Measurements from ENCODE around the gene STRIP2. TPM values are rescaled to one million over a fixed set of nuclear protein-coding genes. Genes with fewer than 3 reads are reported as not detected.

The STRIP2 gene, protein sequence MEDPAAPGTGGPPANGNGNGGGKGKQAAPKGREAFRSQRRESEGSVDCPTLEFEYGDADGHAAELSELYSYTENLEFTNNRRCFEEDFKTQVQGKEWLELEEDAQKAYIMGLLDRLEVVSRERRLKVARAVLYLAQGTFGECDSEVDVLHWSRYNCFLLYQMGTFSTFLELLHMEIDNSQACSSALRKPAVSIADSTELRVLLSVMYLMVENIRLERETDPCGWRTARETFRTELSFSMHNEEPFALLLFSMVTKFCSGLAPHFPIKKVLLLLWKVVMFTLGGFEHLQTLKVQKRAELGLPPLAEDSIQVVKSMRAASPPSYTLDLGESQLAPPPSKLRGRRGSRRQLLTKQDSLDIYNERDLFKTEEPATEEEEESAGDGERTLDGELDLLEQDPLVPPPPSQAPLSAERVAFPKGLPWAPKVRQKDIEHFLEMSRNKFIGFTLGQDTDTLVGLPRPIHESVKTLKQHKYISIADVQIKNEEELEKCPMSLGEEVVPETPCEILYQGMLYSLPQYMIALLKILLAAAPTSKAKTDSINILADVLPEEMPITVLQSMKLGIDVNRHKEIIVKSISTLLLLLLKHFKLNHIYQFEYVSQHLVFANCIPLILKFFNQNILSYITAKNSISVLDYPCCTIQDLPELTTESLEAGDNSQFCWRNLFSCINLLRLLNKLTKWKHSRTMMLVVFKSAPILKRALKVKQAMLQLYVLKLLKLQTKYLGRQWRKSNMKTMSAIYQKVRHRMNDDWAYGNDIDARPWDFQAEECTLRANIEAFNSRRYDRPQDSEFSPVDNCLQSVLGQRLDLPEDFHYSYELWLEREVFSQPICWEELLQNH
- under 1 TPM; 0.11 to 0.20 (median 0.16) TPM for polyA plus RNA-seq

GRCh38 chr7:129433847-129434674 lies at the start of gene STRIP2:
Gene STRIP2, plus strand, starts transcription at chr7:129434432. Its CDS starts 41 bp downstream, at chr7:129434473.
- H3K27ac ChIP-seq (ENCODE audit: low read depth, low read length): no peak within 1 kb of the TSS
- 0 to 1% (median 0%) methylated on average over 72 to 75 of the region's 75 CpGs for WGBS, 3 donors

DNA sequence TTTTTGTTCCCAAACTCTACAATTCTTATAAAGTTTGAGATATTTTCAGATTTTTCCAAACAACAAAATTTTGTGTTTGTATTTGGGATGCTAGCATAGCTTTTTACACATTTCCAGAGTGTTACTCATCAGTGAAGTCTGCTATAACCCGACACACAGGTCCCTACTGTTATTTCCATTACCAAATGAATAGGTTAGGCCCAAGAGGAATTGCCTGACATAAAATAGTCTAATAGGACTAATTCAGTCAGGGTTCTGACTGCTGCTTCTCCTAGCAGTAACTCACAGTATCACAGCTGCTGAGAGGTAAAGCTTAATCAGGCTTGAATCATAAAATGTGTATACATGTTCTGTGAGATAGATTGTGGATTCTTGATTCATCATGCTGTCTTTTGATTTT lies 49.1 kb upstream of the STRIP2 start:
- 91 to 97% (median 96%) methylated on average over 1 of the region's 1 CpG for WGBS, 3 donors
- no peak overlapping the region for H3K27ac ChIP-seq (ENCODE audit: low read depth, low read length)

DNA sequence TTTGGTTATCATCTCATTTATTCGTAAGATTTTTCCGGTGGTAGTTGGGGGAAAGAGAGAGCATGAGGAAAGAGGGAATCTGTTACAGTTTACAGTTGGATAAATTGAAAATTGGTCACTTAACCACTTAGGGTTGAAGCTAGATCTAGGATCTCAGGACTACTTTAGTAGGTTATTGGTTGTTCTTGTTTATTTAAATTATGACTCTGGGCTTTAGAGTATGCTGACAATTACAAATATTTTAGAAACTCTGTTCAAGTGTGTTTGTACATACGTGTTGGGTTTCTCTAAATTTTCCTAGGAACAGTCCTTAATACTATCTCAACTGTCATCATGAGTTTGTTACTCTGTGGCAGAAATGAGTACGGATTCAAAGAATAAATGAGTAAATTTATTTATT lies 48.6 kb upstream of the STRIP2 start:
- WGBS, 3 donors: 95 to 98% (median 96%) methylated on average over 4 of the region's 4 CpGs
- no peak overlapping the region for H3K27ac ChIP-seq (ENCODE audit: low read depth, low read length)

GRCh38 chr7:129386506-129386905 lies 47.7 kb upstream of the STRIP2 start:
- H3K27ac ChIP-seq (ENCODE audit: low read depth, low read length): no peak overlapping the region

GRCh38 chr7:129387537-129387936 lies 46.7 kb upstream of the STRIP2 start:
- H3K27ac ChIP-seq (ENCODE audit: low read depth, low read length): no peak overlapping the region
- WGBS, 3 donors: 70 to 92% (median 90%) methylated on average over 2 of the region's 2 CpGs

DNA sequence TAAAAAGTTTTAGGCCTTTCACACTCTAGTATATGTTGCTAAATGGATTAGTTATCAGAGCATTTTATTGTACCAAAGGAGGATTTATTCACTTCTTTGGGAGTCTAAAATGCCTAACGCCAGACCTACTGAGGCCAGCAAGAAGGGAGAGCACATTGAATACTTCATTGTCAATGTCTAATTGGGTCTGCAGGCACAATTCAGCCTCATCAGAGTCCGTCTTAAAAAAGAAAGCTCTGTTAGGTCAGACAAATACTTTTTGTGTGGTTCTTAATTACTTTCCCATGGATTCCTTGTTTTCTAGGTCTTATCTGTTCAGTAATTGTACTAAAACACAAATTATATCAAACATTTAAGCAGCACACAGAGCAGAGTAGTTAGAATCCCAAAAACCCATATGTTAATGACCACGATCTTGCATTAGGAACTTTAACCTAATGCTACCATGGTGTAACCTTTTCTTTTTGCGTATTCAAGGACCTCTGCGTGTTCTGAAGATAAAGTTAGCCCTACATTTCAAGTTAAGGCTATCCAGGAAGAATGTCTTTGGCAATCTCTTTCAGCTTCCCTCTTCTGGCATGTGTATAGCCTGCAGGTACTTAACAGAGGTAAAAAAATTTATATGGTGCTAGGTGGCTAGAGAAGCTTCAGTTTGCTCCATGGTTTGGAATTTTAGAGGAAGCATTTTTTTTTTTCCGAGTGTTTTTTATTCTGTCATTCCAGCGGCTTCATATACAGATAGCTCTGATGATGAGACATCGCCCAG lies 45.7 kb upstream of the STRIP2 start:
- no peak overlapping the region for H3K27ac ChIP-seq (ENCODE audit: low read depth, low read length)
- 89 to 92% (median 90%) methylated on average over 8 of the region's 8 CpGs for WGBS, 3 donors

GRCh38 chr7:129389829-129390228 lies 44.4 kb upstream of the STRIP2 start:
- WGBS, 3 donors: 70 to 80% (median 75%) methylated on average over 1 of the region's 1 CpG
- H3K27ac ChIP-seq (ENCODE audit: low read depth, low read length): no peak overlapping the region

DNA sequence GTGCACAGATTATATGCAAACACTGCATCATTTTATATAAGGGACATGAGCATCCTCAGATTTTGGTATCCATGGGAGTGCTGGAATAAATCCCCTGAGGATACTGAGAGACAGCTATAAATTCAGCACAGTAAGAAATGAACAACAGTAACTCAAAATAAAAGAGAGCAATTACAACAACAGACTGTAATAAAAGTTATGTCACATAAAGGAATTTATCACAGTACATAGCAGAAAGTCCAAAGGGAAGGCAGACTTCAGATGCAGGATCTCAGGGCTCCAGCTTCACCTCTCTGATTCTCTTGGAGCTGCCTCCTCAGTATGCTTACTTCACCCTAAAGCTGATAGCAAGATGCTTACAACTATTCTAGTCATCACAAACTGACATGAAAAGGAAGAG lies 43.9 kb upstream of the STRIP2 start:
- H3K27ac ChIP-seq (ENCODE audit: low read depth, low read length): no peak overlapping the region

DNA sequence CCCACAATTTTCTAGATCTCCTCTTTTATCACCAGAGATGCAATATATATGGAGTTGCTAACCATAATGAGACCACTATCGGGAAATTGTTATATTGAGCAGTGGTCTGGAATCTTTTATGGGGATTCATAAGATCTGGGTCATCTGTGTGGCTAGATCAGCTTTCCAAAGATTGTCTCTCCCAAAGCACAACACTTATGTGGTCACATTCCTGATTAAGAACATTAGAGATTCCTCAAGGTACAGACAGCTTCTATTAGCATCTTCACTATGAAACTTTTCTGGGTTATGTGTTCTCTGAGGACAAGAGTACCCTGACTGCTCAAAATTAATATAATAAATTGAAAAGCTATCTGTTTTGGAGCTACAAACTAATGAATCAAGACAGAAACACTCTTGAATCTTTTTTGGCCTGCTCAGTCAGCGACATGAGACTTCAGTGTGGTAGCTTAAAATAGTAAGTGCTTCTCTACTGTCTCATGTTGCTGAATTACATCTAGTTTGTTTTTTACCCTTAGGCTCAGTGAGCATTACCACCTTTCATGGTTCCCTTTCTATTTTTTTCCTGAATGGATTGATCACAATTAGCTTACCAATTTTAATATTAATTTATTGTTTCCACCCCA lies 42.6 kb upstream of the STRIP2 start:
- H3K27ac ChIP-seq (ENCODE audit: low read depth, low read length): no peak overlapping the region
- 88 to 98% (median 96%) methylated on average over 2 of the region's 2 CpGs for WGBS, 3 donors

- H3K27ac ChIP-seq (ENCODE audit: low read depth, low read length): no peak overlapping the region
- WGBS, 3 donors: 96 to 98% (median 98%) methylated on average over 2 of the region's 2 CpGs
Measured at GRCh38 chr7:129393255-129393654, 41.0 kb upstream of the STRIP2 start.

DNA sequence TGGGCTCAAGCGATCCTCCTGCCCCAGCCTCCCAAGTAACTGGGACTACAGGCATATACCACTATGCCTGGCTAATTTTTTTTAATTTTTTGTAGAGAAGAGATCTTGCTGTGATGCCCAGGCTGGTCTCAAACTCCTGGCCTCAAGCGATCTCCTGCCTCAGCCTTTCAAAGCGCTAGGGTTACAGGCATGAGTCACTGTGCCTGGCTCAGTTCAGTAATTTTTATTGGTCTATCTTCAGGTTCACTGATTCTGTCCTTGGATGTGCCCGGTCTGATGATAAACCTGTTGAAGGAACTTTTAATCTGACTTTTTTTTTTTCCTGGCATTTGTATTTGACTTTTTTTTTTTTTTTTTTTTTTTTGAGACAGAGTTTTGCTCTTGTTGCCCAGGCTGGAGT lies 40.1 kb upstream of the STRIP2 start:
- H3K27ac ChIP-seq (ENCODE audit: low read depth, low read length): no peak overlapping the region
- 79 to 97% (median 96%) methylated on average over 4 of the region's 4 CpGs for WGBS, 3 donors

- WGBS, 3 donors: 88 to 96% (median 93%) methylated on average over 4 of the region's 4 CpGs
- no peak overlapping the region for H3K27ac ChIP-seq (ENCODE audit: low read depth, low read length)
Measured at GRCh38 chr7:129394982-129395914, 39.0 kb upstream of the STRIP2 start.

DNA sequence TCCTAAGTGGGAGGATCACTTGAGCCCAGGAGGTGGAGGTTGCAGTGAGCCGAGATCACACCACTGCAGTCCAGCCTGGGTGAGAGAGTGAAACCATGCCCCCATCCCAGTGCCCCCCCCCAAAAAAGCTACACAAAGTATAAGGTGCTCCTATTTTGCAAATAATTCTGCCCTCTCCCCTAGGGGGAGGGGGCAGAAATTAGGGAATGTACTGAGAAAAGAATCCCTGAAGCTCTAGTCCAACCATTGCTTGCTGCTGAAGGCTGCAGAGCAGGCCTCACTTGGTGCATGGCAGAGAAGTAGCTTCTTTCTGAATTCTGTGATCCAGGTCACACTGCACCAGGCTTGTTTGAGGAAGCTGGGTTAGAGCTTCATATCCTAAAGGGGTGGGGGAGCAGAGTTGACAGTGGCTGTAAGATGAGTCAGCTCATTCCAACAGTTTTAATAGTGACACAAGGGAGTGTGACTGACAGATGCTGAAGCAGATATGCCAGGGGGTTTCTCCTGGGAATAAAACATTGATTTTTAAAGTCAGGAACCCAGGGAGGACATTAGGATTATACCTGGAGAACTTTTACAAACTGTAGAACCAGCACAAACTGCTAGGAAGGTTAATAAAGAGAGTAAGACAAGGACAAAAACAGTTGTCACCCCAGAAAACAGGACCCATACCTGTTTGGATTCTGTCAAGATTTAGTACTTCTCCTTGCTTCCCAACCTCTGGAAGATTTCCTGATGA lies 32.8 kb upstream of the STRIP2 start:
- 77 to 100% (median 87%) methylated on average over 1 of the region's 1 CpG for WGBS, 3 donors
- no peak overlapping the region for H3K27ac ChIP-seq (ENCODE audit: low read depth, low read length)

DNA sequence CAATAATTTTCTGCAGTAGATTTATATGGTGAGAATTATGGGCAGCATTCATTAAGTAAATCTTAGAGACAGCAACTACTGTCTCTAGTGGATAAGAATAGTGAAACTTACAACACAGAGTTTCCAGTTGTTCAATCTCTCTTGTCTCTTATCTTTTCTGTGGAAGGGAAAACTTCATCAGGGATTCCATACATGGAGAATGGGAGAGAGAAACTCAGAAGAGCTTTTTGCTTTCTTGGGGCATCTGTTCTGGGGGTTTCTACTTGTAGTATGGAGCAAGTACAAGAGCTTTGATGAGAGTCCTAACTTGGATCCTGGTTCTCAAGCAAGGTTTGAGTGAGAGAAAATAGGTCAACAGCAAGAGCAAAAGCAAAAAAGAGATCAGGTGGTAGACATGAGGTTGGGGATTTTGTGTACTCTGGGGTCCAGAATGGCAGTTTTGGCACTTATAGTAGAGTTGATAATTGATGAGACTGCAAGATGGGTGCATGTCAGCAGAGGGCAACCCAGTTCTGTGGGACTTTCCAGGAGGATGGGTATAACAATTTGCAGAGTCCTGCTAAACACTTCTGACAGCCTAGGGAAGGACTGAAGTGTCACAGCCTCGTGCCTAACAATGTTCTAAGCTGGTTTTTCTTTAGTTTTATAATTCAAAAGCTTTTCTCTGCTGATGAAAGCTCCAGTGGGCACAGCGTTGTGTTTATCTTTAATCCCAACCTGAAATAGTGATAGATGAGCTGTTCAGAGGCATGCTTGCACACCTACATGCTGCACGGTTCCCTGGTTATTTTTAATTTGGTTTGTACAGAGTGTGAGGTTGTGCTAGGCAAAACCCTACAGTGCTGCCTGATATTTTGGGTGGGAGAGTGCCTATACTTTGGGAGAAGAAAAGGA lies 32.0 kb upstream of the STRIP2 start:
- no peak overlapping the region for H3K27ac ChIP-seq (ENCODE audit: low read depth, low read length)
- 77 to 87% (median 86%) methylated on average over 3 of the region's 3 CpGs for WGBS, 3 donors

GRCh38 chr7:129405527-129405926 lies 28.7 kb upstream of the STRIP2 start:
- H3K27ac ChIP-seq (ENCODE audit: low read depth, low read length): no peak overlapping the region

All from adipose tissue (tissue), 3 donors.